HG02884 (cell line): ENCODE measurements around the gene PORCN.

Experiments
- ATAC-seq: cut with Tn5 transposase; IDR thresholded peaks from one replicate; pipeline ENCODE4 v1.9.1; 2021; ENCODE audit warnings: mild to moderate bottlenecking, moderate library complexity; ENCODE audit not compliant: unreplicated experiment

PORCN gene

DNA sequence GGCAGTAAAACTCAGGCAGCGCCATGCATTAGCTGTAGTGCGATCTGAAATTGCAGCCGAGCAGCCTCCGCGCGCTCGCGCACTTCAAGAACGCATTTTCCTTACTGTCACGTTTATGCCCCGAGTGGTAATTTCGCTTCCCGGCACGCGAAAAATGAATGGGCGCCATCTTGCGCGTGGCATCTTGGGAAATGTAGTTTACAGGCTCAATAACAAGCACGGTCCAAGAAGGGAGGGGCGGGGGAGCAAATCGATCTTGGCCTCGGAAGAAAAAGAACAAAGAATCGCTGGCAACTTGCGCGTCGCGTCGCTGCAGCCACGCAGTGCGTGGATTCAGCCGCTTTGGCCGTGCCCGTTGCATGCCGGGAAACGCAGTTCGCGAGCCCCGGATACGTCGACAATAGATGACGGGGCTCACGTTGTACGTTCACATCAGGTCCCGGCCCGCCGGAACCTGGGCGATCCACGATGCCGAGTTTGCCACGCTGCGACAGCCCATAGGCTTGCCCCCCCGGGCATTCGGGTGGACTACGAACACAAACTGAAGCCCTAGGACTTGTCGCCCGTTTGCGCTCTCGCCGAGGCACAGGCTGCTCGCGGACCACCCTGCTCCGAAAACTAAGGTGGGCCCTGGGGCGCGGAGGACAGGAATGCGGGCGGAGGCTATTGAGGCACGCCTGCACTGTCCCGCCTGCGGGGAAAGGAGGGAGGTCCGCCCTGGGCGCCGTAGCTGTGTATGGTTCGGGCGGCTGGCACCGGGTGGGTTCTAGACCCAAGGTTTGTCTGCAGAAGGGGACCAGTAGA lies 32.8 kb upstream of the PORCN start, which contains the start of gene FTSJ1:
TSS of gene FTSJ1 (plus strand) at position 426 of the 804 bp plus-strand sequence. CDS start 1,849 bp downstream, outside the sequence.
- ATAC-seq: peak; percentile 84

DNA sequence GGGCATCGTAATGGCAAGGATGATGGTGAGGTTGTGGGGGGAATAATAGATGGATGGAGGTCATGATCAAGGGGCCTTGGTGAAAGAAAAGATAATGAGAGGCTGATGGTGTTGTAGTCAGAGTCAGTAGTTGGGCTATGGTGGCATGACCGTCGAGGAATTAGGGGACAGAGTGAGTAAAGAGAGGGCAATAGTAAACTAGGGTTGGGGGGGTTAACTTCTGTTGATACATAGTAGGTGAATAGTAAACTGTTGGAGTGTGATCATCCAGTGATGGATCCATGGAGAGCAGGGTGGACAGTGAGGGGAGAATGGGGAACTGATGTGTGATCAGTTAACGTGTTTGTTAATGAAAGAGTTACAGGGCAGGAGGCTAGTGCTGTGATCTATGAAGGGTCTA lies 31.9 kb upstream of the PORCN start:
- ATAC-seq: no peak

DNA sequence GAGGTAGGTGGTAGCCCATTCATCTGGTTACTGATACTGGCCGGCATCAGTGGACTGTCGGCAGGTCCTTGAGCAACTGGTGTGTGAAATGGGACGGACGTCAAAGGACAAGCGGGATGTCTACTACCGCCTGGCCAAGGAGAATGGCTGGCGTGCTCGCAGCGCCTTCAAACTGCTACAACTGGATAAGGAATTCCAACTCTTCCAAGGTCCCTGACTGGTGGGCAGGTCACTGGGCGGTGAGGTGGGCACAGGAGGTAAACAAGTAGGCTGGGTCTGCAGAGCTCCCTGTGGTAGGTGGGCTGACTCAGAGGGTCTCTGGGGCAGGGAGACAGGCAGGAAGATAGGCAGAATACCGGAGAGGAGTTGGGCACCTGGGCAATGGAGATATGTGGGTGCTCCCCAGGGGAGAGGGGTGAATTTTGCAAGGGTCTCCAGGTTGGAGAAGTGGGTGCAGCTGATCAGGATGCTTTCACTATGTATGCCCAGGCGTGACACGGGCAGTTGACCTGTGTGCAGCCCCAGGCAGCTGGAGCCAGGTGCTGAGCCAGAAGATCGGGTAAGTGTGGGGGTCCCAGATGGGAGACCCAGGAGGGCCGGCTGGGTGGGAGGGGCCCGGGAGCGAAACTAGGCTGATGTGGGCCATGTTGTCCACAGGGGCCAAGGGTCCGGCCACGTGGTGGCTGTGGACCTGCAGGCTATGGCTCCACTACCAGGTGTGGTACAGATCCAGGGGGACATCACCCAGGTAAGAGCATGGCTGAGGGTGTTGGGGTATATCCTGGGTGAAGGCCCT lies 30.6 kb upstream of the PORCN start:
- ATAC-seq: no peak

DNA sequence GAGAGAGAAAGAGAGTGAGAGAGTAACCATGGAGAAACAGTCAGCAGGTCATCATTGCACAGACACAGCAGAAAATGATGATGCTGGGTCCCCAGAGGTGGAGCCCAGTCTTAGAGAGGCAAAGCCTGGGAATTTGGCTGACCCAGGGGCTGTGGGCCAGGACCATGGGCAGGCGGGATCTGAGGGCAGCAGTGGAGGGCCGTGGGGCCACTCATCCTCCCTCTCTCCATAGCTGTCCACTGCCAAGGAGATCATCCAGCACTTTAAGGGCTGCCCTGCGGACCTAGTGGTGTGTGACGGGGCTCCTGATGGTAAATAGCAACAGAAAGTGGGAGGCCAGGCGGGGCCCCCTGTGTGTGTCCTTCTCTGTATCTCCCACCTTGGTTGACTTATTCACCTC lies 30.0 kb upstream of the PORCN start:
- ATAC-seq: no peak

DNA sequence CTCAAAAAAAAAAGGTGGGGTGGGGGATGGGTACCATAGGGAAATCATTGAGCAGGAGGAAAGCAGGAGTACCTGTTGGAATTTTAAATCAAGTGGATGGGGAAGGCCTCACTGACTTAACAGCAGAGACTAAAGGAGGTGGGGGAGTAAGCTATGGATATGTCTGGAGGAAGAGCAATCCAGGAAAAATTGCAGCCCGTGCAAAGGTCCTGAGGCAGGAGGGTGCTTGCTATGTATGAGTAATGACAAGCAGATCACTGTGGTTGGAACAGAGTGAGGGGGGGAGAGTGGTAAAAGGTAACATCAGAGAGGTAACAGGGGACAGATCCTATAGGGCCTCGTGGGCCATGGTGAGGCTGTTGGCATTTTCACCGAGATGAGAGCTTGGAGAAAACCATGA lies 28.6 kb upstream of the PORCN start:
- no peak for ATAC-seq

DNA sequence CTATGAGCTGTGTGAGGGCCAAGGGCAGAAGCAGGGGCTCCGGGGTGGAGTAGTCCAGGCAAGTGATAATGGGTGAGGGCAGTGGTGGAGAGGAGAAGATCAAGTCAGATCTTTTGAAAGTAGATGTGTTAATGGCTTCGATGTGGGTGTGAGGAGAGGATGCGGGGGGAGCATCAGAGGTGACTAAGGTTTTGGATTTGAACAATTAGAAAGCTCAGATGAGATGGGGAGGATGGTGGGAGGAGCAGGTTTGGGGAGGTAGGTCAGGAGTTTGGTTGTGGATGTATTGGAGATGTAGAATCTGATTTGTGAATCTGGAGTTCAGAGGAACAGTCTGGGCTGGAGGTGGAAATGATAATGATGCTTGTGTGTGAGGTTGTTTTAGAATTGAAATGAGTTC lies 28.2 kb upstream of the PORCN start:
- ATAC-seq: no peak

DNA sequence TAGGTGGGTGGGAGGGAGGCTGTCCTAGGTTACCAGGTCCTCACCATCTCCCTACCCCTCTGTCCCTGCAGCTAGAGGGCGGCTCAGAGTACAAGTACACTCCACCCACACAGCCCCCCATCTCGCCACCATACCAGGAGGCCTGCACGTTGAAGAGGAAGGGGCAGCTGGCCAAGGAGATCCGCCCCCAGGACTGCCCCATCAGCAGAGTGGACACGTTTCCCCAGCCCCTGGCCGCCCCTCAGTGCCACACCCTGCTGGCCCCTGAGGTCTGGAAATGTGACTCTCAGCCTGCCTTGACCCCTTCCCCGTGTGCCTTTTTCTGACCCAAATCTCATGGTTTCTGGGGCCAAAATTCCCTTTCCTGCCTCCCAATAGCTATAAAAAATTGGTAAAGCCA lies 26.3 kb upstream of the PORCN start:
- ATAC-seq: no peak

DNA sequence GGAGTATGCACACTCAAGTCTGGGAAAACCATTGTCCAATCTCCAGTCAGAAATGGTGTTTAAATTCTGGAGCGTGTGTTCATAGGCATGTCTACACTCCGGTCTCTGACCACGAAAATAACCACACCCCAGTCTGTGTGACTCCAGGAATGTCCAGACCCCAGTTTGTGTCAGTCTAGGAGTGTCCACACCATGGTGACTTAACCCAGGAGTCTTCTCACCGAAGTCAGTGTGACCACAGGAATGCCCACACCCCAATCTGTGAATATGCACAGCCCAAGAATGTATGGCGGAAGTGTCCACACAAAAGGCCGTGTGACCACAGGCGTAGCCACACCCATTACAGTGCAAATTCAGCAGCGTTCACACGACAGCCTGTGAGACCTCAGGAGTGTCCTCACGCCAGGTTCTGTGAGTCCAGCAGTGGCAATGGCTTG lies 21.4 kb upstream of the PORCN start:
- no peak for ATAC-seq

DNA sequence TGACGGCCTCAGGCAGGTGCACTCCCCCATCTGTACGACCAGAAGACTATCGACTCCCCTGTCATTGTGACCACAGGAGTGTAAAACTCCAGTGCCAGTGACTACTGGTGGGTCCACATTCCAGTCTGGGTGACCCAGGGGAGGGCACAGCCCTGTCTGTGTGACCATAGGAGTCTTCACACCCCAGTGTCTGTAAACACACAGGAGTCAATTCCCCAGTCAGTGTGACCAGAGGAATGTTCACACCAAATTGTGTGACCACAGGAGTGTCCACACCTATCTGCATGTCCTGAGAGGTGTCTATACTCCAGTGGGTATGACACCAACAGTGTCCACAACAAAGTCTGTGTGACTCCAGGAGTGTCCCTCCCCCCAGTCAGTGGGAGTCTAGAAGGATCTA lies 20.8 kb upstream of the PORCN start:
- ATAC-seq: no peak

DNA sequence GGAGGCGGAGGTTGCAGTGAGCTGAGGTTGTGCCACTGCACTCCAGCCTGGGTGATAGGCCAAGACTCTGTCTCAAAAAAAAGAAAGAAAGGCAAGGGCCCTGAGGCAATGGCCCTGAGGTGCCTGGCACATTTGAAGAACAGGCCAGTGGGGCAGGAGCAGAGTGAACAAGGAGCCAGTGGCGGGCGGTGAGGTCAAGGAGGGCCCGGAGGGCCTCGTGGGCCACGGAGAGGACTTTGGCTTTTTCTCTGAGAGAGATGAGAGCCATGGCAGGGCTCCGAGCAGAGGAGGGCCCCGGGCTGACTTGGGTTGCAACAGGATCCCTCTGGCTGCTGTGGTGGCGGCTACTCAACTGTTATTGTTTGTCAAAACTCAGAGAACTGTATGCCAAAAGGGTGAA lies 19.5 kb upstream of the PORCN start:
- ATAC-seq: no peak

DNA sequence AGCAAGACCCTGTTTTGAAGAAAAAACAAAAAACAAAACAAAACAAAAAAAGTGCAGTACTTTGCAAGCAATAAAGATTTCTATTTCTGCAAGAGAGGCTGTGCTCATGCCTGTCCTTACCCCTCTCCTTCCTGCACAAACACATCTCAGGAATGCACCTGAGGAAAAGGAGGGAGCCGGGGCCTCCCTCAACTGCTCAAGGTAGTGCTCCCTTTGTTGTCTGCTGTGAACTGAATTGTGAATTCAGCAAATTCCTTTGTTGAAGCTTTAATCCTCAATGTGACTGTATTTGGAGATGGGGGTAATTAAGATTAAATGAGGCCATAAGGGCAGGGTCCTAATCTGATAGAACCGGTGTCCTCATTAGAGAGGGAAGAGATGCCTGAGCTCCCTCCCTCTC lies 18.9 kb upstream of the PORCN start:
- no peak for ATAC-seq

DNA sequence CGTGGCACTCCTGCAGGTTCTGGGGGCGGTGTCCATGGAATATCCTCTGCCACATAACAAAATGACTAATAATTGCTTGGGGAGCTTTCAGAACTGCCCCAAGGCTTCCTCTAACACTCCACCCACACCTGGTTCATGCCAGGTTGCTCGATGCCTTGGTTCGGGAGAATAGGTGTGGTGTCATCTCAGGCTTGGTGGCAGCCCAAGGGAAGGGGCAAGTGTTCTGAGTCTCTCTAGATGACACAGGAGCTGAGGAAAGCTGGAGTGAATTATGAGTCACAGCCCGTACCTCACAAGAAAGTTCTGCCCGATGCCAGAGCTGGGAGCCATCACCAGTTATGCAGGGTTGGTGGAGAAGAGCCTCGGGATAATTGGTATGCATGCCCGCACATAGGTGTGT lies 18.1 kb upstream of the PORCN start:
- ATAC-seq: no peak

DNA sequence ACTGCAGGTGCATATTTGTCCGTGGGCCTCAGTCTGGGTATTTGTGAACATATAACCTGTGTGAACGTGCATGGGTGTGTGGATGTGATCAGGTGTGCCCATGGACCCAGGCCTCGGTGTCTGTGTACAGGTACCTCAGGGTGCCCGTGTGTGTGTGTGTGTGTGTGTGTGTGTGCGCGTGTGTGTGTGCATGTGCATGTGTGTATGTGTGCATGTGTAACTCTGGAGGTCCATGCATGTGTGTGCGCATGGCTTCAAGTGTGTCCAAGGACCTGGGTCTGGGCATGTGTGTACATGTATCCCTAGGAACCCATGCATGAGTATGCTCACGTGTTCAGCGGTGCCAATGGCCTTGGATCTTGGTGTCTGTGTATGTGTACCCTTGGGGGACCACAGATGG lies 17.0 kb upstream of the PORCN start:
- ATAC-seq: no peak

DNA sequence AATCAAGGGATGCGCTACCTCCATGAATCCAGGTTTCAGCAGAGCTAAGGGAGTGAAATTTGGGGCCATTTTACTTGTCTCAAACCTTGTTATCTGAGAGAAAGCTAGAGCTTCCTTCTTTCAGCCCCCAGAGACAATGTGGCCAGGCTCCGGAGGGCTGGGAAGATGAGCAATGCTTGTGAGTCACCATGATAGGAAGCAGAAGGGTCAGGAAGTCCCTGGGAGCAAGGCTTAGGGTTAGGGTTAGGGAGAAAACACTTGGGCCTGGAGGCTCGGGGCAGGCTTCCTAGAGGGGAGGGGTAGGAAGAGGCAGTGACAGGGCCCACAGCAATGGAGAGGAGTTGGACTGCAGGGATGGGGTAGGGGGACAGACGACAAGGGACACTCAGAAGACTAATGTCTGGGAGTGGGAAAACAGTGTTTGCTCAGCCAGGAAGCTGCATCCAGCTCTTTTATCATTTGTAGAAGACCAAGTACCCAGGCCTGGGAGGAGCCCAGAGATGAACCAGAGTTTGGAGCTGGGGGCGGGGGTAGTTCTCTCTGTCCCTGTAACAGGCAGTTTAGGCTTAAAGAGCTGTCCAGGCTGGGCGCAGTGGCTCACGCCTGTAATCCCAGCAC lies 16.4 kb upstream of the PORCN start:
- ATAC-seq: no peak

DNA sequence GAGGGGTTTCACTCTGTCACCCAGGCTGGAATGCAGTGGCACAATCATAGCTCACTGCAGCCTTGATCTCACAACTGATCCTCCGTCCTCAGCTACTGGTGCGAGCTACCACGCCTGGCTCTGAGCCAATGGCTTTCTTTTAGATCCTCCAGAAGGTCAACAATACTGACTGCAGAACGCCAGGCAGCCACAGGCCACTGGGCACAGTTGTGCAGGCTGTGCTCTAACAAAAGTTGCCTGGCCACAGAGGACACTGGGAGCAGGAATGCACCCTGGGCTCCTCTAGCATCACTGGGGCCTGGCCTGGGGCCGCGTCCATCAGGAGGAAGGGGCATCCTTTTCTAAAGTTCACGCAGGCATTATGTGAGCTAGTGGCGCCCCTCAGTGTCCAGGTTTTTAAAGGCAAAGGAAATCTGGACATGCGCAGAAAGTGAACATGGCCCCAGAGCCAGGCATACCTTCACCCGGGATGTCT lies 14.9 kb upstream of the PORCN start:
- ATAC-seq: no peak

DNA sequence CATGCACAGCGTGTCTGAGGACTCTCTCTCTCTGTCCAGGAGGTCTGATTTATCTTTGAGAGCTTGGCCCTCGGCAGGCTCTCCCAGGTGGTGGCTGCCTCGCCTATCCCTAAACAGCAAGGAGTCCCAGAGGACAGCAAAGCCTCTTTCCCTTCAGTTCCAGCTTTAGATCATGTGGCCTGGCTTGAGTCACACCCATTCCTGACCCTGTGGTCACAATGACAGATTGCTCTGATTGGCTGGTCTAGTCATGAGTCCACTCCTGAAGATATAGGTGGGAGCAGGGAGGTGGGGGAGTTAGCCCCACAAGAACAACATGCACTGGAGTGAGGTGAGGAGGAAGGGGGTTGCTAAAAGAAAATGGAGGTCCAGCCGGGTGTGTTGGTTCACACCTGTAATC lies 12.1 kb upstream of the PORCN start:
- no peak for ATAC-seq

DNA sequence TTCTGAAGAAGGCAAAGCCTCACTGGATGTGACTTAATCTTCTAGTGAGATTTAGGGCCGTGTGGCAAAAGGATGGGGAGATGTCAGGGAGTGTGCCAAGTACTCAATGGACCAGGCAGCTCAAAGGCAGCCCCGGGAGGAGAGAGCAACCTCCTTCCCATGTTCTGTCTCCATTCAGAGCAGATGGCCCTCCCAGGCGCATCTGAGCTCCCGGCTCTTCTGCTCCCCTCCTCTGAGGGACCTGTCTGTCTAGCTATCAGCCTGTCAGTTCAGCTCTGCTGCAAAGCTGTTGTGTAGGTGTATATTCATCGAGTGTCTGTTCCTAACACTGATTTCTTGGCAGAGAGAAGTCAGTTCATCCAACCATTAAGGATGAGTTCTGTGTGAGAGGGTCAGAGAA lies 10.9 kb upstream of the PORCN start:
- ATAC-seq: no peak

DNA sequence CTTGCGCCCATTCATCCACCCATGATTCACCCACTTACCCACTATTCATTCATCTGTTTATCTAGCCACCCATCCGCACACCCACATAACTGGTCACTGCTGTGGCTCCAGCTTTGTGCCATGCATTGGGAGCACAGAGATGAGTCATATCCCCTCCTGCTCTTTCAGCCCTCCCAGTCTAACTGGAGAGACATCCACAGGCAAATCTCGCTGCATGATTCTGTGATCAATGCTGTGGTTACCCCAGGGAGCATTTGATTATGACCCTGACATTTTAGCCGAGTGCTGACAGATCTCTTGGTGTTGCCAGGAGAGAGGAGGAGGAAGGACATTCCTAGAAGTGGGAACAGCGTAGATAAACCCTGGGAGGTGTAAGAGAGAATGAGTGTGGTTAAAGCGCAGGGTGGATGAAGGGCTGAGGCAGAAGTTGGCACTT lies 10.4 kb upstream of the PORCN start:
- ATAC-seq: no peak

DNA sequence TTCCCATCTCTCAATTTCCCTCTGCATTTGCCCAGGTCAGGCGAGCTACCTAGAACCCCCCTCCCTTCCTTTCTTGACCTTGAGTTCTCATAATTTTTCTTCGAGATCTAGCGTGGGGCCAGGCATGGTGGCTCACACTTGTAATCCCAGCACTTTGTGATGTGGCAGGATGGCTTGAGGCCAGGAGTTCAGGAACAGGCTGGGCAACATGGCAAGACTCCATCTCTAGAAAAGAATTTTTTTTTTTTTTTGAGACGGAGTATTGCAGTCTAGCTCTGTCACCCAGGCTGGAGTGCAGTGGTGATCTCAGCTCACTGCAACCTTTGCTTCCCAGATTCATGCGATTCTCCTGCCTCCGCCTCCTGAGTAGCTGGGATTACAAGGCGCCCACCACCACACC lies 4.5 kb upstream of the PORCN start:
- ATAC-seq: no peak

DNA sequence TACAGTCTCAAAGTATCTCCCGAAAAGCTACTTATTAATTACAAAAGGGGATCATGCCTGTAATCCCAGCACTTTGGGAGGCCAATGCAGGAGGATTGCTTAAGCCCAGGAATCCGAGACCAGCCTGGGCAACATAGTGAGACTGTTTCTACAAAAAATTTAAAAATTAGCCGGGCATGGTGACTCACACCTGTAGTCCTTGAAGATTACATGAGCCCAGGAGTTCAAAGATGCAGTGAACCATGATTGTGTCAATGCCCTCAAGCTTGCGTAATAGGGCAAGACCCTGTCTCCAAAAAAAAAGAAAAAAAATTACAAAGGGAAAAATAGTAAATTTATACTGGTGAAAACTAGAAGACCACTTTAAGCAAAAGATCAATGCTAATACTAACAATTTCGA lies 3.3 kb upstream of the PORCN start:
- ATAC-seq: no peak

DNA sequence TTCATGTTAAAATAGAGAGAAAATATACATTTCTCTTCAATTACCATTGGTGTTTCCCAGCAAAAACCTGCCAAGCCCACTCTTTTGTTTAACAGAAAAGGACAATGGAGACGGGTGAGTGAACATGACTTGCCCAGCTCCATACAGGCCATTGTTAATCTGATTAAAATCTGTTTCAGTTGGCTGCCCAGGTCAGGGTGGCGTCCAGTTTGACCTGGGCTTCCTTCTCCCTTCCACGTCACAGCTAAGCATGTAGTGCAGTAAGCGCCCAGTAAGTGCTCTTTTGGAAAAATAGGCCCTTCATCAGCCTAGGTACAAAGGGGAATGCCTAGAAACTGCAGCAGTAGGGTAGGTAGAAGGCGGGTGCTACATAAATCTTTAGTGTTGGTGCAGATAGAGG lies 1.5 kb upstream of the PORCN start:
- no peak for ATAC-seq

DNA sequence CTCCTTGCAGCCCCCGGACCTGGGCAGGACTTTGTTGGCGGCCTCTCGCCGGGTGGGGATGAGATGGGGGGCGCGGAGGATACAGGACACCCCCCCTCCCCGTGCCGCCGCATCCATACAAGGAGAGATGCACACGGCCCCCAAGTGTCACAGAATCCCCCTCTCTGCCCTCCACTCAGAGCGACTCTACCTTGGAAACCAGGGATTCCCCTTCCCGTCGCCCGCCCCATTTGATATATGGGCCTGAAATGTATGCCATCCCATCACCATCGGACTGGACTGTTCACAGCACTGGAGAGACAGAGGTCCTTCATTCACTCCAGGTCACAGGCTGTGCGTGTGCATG lies 426 bp downstream of the PORCN start:
- ATAC-seq: no peak
